ENCODE measurements around the gene ING5.

The ING5 gene

DNA sequence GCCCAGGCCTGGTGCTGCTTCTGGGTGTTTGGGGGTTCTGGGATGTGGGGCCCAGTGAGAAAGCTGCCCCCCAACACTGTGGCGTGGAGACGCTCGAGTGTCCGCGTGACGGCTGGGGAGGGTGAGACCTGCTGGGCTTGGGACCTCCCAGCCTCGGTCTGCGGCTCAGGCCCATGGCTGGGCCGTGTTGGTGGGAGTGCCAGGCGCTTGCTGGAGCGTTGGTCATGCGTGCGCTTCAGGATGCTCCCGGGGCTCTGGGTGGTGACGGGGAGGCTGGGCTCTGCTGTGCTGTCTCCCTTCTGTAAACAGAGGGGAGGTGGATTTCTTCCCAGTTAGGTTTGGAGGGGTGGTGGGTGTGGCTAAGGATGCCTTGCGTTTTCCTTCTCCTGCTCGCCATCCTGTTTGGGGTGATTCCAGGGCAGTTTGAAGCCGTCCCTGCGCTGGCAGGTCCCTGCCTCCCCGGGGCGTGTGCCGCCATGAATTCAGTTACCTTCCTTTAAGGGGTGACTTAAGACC is 75.4 kb downstream of the ING5 start:
- no peak for DNase-seq

DNA sequence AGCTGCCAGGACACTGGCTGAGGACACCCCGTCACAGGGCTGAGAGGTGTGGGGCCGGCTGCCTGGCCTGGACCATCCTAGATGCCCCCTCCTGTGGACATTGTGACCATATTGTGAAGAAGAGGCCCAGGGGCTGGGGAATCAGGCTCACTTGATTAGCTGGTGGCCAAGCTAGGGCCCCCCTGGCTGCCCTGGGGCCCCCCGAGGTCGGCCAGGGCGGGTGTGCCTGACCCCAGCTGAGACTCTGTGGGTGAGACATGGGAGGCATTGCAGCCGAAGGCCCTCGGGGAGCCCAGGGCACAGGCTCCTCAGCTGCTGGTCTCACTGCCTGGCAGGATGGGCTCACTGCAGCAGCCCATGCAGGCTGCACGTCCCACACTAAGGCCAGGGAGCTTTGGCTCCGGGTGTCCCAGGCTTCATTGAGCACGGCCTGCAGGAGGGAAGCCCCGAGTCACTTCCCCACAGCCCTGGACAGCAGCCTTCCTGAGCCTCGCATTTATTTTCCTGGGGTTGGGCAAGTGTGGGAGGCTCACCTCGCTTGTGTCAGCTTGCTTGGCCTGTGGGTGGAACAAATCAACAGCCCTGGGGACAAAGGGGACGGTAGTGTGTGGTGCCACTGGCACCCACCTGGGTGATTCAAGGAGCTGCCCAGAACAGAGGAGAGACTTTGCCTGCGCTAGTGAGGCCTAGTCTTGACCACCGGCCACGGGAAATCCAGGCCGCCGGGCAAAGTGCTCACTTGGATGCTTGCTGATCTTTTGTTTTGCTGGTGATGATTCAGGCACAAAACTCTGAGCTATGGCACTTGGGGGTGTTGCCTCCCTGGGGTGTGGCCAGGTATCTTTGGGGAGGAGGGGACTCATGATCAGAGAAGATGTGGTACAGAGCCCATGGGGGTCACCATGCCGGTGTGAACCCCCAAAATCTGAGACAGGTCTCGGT is 76.1 kb downstream of the ING5 start:
- no peak for DNase-seq
